HS-5 (cell line): Measurements from ENCODE around the gene KRTAP12-2.
"Not testable (repeated sequence)": the region's sequence is repeated elsewhere in the genome, so short reads cannot be mapped to it uniquely, and the experiment has no call there.

ENCODE experiments used
- DNase-seq: peaks from one replicate; pipeline ENCODE4 v3.0.0-alpha.2; 2012; ENCODE audit warnings: low read depth

KRTAP12-2 gene

GRCh38 chr21:44702111-44702972 lies 35.6 kb upstream of the KRTAP12-2 start:
- DNase-seq = no peak

GRCh38 chr21:44701541-44701940 lies 34.8 kb upstream of the KRTAP12-2 start:
- DNase-seq = no peak

GRCh38 chr21:44701023-44701400 lies 34.3 kb upstream of the KRTAP12-2 start:
- DNase-seq = no peak

- no peak for DNase-seq
Measured at GRCh38 chr21:44700101-44701022, 33.6 kb upstream of the KRTAP12-2 start.

GRCh38 chr21:44699502-44700001 lies 32.8 kb upstream of the KRTAP12-2 start:
- no peak for DNase-seq

- DNase-seq = no peak
Measured at GRCh38 chr21:44697811-44698734, 31.3 kb upstream of the KRTAP12-2 start.

- not testable (repeated sequence) for DNase-seq
Measured at GRCh38 chr21:44697172-44697810, 30.6 kb upstream of the KRTAP12-2 start, which contains the start of gene KRTAP10-12. Gene KRTAP10-12 (plus strand): TSS chr21:44697172. CDS start chr21:44697202, 30 bp downstream.

- DNase-seq = no peak
Measured at GRCh38 chr21:44696572-44696971, 29.8 kb upstream of the KRTAP12-2 start.

- no peak for DNase-seq
Measured at GRCh38 chr21:44695641-44696040, 28.9 kb upstream of the KRTAP12-2 start.

- DNase-seq = no peak
Measured at GRCh38 chr21:44695184-44695583, 28.5 kb upstream of the KRTAP12-2 start.

GRCh38 chr21:44694776-44695175 lies 28.0 kb upstream of the KRTAP12-2 start:
- no peak for DNase-seq

- no peak for DNase-seq
Measured at GRCh38 chr21:44692798-44693512, 26.2 kb upstream of the KRTAP12-2 start.

- no peak for DNase-seq
Measured at GRCh38 chr21:44691686-44692085, 25.0 kb upstream of the KRTAP12-2 start.

- DNase-seq = not testable (repeated sequence)
Measured at GRCh38 chr21:44689740-44690139, 23.0 kb upstream of the KRTAP12-2 start.

GRCh38 chr21:44687671-44688070 lies 20.9 kb upstream of the KRTAP12-2 start:
- DNase-seq = no peak

GRCh38 chr21:44686843-44687561 lies 20.3 kb upstream of the KRTAP12-2 start:
- DNase-seq = no peak

- no peak for DNase-seq
Measured at GRCh38 chr21:44686000-44686781, 19.5 kb upstream of the KRTAP12-2 start.

GRCh38 chr21:44685050-44685449 lies 18.3 kb upstream of the KRTAP12-2 start:
- not testable (repeated sequence) for DNase-seq

- no peak for DNase-seq
Measured at GRCh38 chr21:44684483-44684882, 17.8 kb upstream of the KRTAP12-2 start.
